Prostate gland (tissue), 2 donors: ENCODE data around the gene ACER3.

Experiments
- POLR2A ChIP-seq: fragments of 450-650 bp; IDR thresholded peaks from one replicate; pipeline ENCODE4 v1.6.1; 2016; ENCODE audit warnings: antibody characterized with exemption, mild to moderate bottlenecking
- POLR2AphosphoS5 ChIP-seq: sonication (generic); formaldehyde crosslinking; IDR thresholded peaks from one replicate; pipeline ENCODE4 v1.6.1; 2017; ENCODE audit warnings: antibody characterized with exemption
- TF ChIP-seq, protein P1 (sequence below), 4 experiments: fragments of 200-600 bp in 2 of 4; fragments of 450-650 bp in 2 of 4; sonication (generic) in 2 of 4; IDR thresholded peaks; 1 replicate in 3 of 4; 2 replicates in 1 of 4; pipeline ENCODE4 v1.5.1; 2016 to 2019; ENCODE audit warnings: antibody characterized with exemption in 4 of 4, mild to moderate bottlenecking in 2 of 4, moderate library complexity in 2 of 4

DNA sequence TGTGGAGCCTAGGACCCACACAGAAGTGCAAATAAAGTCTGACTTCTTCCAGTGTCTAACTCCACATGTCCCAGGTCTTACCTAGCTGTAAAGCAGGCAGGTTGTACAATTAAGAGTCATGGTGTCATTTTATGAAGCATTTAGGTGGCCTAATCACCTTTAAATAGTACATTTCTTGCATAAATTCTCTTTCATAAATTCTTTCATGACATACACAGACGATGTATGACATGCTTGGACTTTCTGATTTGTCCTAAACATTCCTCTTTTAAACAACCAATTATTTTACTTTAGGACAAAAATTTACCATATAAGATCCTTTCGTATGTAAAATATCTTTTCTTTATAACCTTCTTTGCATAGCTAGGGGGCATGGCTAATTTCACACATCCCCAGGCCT is 46.3 kb upstream of the ACER3 start:
- TF ChIP-seq, protein P1, sequence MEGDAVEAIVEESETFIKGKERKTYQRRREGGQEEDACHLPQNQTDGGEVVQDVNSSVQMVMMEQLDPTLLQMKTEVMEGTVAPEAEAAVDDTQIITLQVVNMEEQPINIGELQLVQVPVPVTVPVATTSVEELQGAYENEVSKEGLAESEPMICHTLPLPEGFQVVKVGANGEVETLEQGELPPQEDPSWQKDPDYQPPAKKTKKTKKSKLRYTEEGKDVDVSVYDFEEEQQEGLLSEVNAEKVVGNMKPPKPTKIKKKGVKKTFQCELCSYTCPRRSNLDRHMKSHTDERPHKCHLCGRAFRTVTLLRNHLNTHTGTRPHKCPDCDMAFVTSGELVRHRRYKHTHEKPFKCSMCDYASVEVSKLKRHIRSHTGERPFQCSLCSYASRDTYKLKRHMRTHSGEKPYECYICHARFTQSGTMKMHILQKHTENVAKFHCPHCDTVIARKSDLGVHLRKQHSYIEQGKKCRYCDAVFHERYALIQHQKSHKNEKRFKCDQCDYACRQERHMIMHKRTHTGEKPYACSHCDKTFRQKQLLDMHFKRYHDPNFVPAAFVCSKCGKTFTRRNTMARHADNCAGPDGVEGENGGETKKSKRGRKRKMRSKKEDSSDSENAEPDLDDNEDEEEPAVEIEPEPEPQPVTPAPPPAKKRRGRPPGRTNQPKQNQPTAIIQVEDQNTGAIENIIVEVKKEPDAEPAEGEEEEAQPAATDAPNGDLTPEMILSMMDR (IDR thresholded peaks at IDR 0.05), result no peak
- TF ChIP-seq POLR2A (no peak), POLR2AphosphoS5 (no peak)
